GM18868 (cell line): ENCODE data around the gene AQP9.

ENCODE experiments used
- ATAC-seq: cut with Tn5 transposase; IDR thresholded peaks from one replicate; pipeline ENCODE4 v1.9.1; 2021; ENCODE audit warnings: mild to moderate bottlenecking, moderate library complexity; ENCODE audit not compliant: unreplicated experiment

AQP9 gene

DNA sequence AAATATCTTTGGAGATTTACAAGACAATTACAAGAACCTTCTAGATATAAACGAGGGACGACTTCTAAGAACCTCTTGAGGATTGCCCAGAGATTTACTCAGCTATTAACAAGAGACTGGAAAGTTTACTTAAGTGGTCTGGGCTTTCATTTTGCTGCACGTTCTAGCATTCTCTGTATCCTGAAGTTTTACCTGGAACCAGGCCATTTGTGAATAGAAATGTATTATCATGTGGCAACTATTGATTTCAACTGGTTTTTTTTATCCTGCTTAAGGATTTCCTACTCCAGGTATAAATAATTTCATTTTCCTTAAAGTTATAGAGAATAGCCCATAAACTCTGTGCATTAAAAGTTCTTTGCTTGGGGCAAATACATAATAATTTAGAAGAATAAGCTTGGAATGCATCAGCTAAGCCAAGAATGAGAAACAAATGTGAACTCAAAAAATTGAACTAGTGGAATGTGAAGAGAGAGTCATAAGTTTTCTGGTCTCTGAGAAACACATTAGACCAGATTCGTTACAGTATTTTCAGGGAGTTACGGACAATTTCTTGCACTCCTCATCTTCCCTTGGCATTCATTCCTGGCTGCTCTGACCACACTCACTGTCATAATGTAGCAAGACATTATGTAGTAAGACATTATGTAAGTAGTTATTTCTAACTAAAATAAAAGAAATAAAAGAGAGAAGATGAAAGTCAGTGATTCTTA is 1.3 kb downstream of the AQP9 start:
- no peak for ATAC-seq

DNA sequence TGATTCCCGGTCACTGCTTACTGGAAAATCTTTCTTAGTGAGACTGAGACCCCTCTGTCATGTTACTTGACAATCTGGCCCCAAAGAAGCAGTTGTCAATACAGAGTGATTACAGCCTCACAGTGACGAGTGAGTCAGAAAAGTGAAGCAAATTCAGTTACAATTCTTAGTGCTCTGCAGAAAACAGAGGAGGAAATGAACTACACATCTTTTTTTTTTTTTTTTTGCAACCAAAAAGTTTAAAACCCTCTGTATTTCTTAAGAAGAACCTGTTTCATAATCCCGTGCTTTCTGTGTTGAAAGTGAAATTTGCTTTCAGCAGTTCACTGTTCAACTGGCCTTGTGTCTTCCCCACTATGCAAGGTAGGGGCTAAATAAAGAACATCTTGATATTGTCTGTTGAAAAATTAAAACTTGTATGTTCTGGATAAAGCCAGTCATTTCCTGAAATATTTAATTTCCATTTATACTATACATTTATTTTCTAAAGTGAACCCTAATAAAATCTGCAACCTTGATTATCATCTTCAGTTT is 1.9 kb downstream of the AQP9 start:
- ATAC-seq: no peak

DNA sequence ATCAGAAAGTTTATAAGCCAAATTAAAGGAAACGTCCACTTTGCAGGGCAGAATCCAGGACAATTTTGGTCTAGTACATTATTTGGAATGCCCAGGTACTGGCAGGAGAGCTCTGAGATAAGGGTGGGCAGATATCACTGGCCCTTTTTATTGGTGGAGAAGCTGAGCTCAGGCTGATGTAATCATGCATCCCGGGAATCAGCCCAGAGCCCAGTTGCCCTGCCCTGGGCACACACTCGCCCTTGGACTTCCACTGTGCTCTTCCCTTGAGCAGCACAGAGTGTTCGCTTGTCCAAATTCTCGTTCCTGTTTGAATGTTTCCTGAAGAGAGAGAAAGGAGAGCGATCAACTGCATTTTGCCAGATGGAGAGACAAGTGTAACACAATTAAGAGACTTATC is 3.7 kb downstream of the AQP9 start:
- ATAC-seq: no peak

DNA sequence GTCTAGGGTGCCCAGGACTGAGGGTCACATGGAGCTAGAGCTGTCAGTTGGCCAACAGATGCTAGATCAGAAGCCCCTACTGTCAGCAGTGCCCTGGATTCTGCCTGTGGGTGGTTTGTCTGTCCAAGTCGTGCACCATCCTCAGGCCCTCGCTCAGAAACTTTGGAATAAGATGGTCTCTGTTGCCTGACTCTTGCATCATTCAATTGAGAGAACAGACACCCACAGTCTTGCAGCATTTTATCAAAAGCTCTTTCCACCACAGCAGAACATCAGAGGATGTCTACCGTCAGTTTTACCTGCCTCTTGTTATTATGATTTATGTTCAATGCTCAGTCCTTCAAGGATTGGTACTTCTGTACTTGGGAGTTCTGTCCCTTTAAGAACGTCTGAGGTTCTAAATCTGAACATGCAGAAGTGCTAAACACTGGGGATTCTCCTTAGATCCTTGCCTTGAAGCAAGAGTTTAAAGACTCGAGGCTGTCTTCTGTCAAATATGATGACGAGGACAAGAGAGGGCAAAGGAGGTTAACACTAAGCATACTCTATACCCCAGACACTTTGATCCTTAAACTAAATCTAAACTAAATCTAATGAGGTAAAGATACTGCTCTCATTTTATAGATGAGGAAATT is 4.8 kb downstream of the AQP9 start:
- ATAC-seq: no peak

DNA sequence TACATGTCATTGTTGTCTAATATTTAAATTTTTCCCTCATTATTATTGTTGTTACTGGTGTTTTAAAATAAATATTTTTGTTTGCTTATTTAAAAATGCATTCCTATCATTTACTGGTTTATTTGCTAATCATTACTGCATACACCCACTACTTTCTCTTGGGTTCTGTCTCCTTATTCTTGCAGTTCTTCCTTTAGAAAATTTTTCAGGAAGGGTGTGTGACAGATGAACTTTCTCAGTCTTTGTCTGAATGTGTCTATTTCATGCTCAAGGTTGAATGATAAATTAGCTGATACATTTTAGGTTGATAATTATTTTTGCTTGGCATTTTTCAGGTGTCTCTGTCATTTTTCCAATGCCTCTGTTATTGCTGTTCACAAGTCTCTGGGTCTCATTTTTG is 7.4 kb downstream of the AQP9 start:
- no peak for ATAC-seq

DNA sequence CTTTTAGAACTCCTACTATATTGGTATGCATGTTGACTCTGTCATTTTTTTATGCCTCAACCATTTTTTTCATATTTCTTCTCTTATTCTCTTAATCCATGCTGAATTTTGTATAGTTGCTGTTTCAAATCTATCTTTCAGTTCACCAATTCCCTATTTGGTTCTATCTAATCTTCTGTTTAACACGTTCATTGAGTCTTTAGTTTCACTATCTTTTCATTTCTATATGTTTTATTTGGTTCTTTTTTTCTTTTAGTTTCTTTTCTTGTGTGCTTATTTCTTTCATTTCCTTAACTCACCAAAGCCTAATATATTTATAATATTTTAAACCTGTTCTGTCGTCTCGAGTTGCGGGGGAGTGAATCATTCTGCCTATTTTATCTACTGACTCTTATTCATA is 8.0 kb downstream of the AQP9 start:
- ATAC-seq: no peak

DNA sequence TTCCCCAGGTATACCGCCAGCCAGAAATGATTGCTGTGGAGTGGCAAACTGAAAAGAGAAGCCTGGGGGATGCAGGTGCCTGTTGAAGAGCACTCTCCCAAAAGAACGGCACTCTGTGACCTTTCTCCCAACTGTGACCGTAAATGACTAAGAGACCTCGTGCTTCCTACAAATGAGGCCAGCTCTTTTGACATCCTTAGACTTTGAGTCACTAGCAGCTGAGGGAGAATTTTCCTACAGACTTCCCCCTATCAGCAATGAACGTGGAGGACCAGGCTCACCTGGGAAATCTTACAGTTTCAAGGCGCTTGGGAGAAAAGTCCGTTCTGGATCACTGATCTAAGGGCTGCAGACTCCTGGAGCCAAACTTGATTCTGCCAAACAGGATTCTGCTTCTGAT is 8.6 kb downstream of the AQP9 start:
- no peak for ATAC-seq

DNA sequence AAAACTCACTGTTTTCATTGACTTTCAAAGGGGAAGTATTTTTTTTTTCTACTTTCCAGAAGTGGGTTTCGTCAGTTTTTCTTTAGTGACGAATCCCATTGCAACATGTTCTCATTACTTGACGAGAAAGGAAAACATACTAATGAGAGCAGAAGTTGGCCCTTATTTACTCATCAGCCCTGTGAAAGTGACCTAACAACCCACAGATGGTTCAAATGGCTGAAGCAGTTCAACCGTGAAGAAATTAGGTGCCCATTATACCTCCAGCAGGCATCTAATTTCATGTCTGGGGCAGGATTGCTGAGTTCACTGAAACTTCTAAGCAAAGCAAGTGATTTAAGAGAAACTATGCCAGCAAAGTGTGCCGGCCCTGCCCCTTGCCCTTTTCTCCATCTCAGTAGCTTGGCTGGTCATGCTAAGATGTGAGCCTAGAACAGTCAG is 9.0 kb downstream of the AQP9 start:
- ATAC-seq: no peak

DNA sequence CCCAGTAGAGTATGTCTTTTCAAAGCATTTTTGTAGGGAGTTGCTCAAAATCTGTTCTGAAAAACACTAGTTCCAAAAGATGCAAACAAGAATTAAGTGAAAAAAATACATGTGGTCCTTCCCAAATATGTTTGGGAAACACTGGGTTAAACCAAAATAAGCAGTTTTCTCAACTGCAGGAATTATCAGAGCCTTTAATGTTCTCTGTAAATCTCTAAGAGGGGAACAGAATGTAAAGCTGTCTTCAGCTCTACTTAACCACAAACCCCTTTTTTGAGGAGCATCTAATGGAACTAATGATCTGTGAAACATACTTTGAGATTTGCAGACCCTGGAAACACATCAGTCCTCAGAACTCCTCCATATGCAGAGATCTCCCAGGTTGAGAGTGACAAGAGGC is 9.9 kb downstream of the AQP9 start:
- ATAC-seq: no peak

DNA sequence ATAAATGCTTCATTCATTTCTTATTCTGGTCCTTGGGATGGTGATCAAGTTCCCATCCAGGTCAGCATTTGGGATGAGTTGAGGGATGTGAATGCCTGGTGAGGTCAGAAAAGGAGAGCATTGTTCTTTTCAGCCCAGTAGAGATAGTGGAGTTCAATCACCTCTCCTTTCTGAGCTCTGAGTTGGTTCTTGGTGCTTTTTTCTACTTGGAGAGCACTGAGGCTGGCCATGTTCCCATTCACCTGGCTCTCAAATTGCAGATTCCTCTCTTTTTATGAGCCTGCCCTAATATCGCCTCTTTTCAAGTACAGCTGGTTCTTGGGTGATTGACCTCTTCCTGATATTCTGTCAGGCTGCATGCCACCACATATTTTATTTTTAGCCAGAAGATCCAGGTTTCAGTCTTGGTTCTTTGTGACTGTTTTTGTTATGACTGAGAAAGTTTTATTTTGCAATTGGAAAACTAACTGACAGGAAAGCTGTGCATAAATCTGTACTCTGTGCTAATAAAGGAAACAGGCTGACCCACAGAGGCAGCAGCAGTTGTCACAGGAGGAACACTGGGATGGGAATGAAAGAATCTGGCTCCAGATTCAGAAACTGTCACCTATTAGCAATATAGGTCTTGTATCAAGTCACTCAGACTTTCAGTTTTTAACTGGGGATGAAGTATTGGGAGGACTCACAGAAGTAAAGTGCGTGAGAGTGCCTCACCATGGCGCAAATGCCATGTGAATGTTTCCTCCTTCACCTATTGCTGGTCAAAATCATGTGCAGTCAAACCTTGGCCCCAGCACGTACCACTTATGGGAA is 10.7 kb downstream of the AQP9 start:
- no peak for ATAC-seq

DNA sequence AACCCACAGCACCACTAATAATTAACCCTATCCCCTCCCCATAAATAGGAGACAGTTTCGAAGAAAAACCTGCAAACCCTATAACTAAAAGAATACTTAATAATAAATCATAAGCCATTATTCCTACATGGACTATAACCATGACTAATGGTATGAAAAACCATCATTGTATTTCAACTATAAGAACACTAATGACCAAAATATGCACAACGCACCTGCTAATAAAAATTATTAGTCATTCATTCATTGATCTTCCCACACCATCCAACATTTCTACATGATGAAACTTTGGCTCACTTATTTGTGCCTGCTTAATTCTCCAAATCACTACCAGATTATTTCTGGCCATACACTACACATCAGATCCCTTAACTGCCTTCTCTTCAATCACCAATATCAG is 16.6 kb downstream of the AQP9 start:
- ATAC-seq: no peak

DNA sequence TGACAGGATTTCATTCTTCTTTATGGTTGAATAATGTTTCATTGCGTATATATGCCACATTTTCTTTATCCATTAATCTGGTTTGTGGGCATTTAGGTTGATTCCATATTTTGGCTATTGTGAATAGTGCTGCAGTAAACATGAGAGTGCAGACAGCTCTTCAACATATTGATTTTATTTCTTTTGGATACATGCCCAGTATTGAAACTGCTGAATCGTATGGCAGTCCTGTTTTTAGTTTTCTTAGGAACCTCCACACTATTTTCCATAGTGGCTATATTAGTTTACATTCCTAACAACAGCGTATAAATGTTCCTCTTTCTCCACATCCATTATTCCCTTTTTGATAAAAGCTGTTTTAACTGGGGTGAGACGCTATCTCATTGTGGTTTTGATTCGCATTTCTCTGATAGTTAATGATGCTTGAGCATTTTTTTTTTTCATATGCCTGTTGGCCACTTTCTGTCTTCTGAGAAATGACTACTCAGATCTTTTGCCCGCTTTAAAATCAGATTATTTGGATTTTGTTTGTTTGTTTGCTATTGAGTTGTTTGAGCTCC is 21.7 kb downstream of the AQP9 start:
- ATAC-seq: no peak

DNA sequence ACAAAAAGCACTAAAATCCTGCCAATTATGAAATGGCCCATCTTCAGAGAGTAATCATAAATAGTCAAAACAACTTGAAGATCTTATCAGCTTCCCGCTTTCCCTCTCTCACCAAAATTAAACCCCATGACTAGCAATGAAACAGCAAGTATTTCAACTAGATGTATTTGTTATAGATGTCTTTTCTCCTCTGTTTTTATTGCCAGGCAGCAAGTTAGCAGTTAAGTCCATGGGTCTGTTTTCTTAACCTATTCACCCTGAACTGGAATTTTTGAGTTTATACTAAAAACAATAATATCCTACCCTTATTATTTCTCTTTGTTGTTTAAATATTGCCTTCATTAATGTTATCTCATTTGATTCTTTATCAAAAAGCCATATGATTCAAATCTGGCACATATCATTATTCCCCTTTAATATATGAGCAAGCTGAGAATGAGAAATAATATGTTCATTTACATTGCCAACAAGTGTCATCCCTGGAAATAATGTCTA is 23.3 kb downstream of the AQP9 start:
- no peak for ATAC-seq

DNA sequence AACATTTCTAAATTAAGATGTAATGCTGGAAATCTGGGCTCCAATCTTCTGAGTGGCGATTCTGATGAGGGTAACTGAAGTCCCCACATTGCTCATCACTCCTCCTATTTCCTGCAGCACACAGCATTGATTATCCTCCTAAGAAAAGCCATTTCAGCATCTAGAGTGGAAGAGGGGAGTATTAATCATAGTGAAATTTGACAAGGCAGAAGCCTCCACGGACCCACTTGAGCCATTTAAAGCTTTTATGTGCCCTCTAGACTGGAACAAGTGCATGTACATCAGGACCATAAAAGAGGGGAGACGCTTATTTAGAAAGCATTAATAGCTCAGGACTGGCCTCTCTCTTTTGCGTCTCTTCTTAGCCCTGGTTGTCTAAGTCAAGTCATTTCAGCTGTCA is 25.8 kb downstream of the AQP9 start:
- ATAC-seq: no peak

DNA sequence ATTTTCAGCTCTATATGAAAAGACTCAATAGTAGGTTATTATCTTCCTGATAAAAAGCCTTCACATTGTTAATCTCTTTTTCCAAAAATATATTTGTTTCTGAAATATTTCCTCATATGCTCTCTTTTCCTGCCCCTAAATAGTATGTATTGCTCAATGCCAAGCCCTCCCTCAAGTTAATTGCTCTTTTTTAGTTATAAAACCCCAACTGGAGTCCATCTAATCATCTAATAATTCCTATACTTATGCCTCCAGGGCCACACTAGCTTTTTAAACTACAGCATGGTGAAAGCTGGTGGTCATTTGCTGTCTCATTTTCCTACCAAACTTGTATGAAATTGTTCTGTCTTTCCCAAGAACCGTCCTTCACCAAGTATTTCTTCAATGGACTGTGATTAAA is 26.7 kb downstream of the AQP9 start:
- no peak for ATAC-seq

DNA sequence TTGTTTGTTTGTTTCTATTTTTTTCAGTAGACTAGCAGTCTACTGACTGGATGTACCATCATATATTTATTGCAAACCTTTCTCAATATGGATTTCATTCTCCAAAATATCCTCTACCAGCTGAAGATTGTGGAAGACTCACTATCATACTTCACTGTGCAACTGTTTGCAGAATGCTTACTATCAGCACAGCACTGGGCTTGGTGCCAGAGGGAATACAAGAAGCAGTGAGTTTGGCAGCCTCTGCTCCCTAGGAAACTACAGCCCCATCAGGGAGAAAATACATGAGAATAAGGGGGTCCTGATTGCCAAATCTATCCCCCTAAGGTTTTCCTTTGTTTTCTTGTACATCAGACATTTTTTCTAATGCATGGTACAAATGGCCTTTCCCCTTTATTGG is 27.5 kb downstream of the AQP9 start:
- no peak for ATAC-seq

DNA sequence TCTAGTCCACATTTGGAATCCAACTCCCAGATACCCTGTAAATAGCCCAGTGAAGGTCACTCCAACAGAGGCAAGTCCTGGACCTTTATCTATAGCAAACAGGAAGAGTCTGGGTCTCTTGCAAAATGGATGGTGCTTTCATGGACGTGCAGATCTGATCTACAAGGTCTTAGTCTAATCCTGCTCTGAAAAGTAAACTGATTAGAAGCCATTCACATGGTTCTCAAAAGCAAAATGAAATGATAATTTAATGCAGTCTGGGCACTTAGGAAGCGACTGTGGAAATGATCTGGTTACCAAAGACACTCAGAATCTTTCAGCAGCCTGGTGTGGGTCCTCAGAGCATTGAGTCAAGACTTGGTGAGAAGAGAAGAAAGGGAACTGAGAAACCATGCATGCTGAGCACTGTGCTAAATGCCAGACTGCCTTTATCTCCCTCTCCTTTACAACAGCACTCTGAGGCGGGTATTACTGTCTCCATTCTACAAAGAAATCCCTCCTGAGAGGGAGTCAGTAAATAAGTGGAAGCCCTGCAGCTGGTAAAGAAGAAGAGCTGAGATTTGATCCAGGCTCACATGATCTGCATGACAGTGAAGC is 29.0 kb downstream of the AQP9 start:
- peak; percentile 66 for ATAC-seq

DNA sequence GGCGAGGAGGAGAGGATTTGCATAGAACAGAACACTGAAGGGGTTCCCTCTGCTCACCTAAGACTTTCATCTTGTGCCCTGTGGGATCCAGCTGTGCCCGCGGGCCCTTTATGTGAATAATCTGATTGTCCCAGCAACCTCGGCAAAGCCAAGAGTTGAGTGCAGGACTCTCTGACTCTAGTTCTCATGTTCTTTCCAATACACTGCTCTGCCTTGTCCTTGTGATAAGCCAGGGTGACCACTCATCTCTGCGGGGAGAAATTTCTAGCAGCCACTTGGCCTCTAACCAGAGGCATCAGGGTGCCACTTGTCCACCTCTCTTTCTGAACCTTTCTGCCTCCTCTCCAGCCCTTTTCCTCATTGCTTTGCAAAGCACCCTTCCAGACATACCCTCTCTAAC is 31.8 kb downstream of the AQP9 start:
- no peak for ATAC-seq

DNA sequence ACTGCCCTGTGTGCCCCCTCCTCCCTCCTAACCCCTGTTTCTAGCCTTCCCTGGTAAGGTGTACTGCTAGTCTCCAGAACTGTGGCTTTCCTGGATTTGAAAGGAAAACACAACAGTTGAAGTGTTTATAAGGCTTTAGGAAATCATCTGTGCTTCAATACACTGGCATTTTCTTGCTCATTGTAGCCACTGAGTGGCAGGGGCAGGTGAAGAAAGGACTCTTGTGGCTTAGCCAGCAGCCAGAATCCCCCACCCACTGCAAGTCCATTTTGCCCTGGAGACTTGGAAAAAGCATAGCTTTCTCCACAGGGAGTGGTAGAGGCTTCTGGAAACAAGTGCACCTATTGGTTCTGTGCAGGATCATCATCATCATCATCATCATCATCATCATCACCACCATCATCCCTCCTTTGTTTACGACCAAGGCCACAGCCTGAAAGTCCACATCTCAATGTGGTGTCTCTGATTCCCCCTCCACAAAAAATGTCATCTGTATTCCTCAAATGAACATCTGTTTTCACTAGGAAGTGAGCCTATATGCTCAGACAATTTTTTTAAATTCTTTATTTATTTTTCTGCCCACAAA is 33.4 kb downstream of the AQP9 start:
- no peak for ATAC-seq

DNA sequence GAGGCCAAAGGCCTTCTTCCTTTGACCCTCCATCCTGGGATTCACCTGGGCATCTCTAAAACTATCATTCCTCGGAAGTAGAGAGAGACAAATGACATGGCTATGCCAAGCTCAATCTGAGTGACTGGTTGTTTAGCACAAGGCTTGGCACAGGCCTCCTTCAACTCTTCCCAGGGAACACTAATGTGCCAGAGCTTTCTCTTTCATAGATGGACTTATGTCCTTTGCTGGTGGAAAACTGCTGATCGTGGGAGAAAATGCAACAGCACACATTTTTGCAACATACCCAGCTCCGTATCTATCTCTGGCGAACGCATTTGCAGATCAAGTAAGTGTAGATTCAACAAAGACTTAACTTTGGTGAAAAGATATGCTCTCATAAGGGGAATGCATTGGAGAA is 36.5 kb downstream of the AQP9 start:
- no peak for ATAC-seq

DNA sequence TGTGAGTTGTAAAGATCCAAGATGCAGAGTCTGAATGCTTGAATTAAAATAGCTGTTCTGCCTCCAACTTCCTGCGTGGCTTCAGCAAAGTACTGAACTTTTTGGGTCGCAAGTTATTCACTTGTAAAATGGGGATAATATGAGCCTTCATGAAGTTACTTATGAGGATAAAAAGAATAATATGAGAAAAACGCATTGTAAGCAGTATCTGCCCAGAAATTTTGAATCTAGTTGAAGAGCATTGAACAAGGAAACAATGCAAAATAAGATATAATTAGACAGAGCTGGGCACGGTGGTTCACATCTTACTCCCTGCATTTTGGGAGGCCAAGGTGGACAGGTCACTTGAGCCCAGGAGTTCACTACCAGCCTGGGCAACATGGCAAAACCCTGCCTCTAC is 37.8 kb downstream of the AQP9 start:
- no peak for ATAC-seq
